DMS153 treated with DMSO at 0.1 percent for 48 hours (cell line): ENCODE measurements around the gene HOMER3.
"Not testable (repeated sequence)": the region's sequence is repeated elsewhere in the genome, so short reads cannot be mapped to it uniquely, and the experiment has no call there.

Source experiments
- DNase-seq: peaks from one replicate; lab custom pipeline; 2025; ENCODE audit not compliant: unreplicated experiment; lab: John Stamatoyannopoulos, UW

Gene HOMER3

DNA sequence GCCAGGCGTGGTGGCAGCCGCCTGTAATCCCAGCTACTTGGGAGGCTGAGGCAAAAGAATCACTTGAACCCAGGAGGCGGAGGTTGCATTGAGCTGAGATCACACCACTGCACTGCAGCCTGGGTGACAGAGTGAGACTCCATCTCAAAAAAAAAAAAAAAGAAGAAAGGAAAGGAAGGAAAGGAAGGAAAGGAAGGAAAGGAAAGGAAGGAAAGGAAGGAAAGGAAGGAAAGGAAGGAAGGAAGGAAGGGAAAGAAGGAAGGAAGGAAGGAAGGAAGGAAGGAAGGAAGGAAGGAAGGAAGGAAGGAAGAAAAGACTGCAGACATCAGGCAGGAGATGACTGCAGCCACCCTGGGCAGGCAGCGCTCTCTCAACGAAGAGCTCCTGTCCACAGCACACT, 38.5 kb downstream of the HOMER3 start:
- not testable (repeated sequence) for DNase-seq

DNA sequence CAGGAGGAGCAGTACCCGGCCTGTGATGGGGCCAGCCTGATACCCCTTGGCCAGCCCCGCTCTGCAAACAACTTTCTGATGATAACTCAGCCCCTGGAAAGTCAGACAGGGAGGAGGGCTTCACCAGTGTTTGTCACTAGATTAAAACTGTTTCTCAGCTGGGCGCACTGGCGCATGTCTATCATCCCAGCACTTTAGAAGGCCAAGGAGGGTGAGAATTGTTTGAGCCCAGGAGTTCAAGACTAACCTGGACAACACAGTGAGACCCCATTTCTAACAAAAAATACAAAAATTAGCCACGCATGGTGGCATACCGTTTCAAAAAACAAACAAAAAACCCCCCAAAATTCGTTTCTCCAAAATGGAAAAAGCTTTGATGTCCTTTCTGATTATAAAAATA, 39.5 kb downstream of the HOMER3 start:
- no peak for DNase-seq

DNA sequence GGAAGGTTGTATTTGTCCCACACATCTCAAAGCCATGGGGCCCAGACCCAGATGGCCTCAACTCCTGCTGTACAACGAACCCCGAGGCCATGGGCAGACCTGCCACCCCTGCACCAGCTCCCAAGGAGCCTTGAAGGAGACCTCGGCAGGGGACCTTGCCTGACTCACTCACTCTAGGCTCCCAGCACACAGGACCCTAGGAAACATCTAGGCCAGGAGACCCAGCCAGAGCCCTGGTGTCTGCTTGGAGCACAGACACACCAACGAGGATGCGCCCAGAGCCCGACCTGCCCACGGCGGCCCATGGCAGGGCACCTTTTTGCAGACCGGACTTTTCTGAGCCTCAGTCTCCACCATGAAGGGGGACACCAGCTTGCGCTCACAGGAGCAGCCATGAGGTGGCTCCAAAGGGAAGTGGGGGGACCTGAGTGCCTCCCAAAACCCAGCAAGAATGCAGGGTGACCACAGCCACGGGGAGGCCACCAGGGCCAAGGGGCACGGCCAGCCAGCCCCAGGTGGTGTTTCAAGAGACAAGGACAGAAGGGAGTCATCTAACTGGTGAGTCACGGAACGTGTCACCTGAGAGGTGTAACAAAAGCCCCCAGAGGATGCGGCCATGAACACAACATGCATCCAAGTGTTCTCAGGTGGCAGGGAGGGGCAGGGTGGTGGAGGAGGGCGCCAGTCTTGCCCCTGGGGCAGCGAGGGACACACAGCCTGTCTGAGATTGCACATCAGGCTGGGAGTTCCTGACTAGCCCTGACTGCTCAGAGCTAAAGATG, 40.1 kb downstream of the HOMER3 start:
- DNase-seq = no peak

DNA sequence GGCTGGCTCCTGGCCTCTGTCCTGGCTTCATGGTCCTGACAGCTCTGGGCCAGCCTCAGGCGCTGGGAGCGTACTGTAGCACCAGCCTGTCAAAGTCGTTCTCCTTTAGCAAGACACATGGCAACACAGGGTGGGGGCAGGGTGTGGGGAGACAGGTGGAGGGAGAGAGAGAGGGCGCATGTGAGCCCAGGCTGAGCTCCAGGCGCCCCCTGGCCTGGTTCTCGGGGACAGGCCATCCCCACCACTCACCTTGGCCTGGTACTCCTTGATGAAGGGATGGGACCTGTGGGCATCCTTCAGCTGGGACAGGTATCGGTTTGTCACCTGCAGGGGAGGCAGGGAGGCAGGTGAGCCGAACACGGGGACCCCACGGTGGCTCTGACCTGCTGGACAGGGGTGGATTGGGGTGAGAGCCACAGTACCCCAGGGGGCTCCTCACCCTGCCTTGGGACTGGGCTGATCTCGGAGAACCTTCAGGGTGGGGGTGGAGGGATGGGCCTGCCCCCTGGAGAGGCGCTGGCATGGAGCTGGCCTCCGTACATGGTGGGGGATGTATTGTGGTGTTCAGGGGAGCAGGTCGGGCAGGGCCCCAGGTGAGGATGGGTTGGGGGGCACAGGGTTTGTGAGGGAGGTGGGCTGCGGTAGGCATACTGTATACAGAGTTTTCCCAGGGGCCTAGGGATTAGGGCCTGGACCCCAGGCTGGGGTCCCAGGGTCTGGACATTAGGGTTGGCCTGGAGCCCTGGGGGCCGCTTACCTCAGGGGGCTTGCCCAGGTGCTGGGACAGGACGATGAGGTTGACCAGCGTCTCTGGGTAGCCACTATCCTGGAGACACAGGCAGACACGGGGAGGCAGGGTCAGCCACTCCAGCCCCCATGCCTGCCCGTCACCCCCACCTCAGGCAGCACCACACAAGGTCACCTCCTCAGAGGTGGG, 41.1 kb downstream of the HOMER3 start:
- no peak for DNase-seq

DNA sequence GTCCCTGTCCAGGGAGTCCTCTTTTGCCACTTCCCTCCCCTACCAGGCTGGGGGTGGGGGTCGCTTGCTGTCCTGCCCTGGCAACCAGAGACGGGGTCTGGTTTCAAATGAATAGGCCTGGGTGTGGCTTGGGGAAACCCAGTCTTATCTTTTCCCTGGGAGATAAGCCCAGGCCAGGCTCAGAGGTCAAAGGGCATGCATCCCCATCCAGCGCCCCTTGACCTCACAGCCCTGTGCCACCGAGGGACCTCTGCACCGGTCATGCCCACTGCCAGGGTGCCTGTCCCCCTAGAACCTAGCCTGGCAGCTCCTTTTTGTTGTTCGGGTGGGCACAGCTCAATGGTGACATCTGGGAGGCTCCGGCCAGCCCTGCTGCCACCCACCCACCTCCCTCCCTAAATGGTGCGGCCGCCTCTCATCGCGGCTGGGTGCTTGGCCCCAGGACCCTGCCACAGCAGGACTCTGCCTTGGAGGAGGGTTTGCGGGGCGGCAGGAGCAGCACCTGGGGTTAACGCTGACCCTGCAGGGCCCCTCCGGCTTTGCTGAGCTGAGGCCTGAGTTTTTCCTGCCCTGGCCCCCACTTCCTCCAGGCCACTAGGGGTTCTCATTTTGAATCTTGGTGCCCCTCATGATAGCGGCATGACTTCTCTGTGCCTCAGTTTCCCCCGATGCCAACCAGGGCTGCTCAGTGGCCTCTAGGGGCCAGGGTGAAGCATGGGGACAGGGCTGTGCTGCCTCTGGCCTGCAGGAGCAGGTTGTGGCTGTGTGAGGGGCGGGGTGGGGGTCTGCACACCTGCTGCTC, 42.2 kb downstream of the HOMER3 start:
- no peak for DNase-seq

DNA sequence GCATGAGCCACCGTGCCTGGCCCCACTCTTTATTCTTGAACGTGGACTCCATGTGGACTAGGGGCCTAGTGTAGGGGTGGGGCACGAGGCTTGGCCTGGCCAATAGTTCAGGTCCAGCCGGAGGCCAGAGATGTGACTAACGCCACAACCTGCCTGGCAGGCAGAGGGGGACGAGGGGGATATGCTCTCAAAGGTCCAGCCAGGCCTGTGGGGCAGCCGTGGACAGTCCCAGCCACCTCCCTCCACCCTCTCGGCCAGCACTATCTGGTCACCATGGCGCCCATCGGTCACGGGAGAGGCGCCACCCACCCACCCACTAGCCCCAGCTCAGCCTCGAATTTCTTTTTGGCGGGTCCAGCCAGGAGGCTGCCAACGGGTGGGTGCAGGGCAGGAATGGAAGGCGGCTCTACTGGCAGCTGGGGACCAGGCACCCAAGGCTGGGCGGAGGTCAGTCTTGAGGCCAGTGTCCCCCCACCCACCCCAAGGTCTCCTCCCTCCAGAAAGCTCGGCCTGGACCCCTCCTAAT, 42.9 kb downstream of the HOMER3 start:
- DNase-seq = no peak

DNA sequence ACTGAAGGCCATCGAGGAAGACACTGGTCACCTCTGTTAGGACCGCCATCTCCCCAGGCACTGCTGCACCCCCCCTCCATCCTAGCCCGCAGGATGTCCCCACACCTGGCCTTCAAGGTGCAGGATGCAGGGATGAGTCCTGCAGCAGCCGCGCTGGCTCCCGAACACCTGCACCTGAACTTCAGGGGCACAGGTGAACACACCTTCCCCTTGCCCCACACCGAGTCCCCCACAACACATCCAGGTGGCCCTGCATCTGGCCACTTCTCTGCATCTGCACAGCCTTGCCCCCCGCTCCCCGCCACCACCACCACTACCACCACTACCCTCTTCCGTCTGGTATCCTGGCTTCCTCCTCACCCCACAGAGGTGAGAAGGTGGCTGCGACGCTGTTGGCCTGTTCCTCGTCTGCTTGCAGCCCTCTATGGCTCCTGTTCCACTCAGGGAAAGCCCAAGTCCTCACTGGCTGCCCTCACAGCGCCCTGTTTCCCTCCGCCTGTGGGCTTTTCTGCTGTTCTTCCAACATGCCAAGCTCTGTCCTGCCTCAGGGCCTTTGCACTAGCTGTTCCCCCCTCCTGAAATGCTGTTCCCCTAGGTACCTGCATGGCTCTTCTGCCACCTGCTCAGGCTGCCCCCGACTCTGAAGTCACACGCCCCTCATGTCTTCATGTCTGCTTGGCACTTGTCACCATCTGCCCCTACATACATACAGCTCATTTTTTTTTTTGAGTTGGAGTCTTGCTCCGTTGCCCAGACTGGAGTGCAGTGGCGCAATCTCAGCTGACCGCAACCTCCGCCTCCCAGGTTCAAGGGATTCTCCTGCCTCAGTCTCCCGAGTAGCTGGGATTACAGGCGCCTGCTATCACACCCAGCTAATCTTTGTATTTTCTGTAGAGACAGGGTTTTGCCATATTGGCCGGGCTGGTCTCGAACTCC, 43.7 kb downstream of the HOMER3 start:
- no peak for DNase-seq

DNA sequence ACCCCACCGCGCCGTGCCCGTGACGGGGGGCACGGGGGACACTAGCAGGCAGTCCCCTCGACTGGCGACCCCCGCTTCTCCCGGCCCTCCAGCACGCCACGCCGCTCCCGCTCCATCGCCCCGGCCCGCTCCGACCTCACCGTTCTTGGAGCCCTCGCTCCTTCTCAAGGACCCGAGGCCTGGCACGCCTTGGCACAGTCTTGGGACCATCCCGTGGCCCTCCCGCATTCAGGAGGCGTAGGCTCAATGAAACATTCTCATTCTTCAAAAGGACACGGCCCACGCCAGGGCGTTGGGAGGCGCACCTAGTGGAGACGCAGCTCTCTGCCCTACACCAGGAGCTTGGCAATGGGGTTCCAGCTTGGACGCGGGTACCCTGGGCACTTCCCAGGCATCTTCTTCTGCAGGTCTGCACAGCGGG, 44.6 kb downstream of the HOMER3 start:
- DNase-seq = no peak

DNA sequence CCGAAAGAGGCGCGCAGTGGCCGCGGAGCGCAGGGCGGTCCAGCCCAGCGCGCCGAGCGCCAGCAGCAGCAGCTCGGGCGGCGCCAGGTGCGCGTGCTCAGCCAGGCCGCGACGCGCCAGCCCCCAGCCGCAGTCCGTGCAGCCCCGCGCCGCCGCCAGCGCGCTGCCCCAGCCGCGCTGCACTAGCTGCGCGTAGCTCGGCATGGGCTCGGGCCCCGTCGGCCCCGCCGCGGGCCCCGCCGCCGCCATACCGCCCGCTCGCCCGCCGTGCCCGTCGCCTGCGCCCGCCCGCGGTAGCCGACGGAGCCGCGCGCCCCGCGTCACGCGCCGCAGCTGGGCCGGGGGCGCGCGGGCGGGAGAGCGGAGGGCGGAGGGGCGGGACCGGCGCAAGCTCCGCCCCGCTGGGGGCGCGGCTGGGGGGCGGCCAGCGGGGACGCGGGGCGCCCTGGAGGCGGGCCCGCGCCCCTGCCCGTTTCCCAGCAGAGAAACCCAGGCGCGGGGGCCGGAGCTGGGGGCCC, 45.1 kb downstream of the HOMER3 start, which contains the start of gene CERS1:
Gene CERS1, minus strand, starts transcription at position 335 of the 518 bp plus-strand sequence. Its CDS starts 86 bp downstream, at position 249.
- no peak for DNase-seq

DNA sequence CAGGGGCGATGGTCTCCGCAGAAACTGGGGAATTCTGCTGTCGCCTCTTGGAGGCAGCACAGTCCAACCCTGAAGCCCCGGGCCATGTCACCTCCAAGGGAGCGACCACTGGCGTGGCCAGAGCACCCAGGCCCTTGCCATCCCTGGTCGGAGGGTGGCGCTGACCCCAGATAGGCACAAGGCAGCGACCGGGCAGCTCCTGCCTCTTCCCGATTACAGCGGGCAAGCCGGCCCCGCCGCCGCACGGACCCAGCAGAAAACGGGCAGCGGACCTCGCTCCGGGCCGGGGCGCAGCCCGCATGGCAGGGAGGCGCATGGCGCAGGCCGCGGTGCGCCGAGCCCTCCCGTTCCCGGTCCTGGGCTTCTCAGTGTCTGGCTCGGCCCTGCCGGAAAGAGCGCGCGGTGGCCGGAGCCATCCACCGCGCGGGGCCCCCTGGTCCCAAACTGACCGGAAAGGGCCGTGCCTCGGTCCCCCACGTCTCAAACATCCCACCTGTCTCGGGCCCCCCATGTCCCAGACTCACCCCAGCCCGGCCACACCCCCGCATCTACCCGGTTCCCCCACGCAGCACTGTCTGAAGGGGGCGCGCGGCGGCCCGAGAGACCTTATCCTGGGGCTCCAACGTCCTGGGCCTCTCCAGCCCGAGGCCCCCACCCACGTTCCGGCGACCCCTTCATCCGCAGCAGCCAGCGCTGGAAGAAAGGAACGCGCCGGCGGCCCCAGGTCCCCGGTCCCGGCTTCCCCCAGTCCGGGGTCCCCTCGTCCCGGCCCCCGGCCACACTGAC, 45.8 kb downstream of the HOMER3 start:
- no peak for DNase-seq

DNA sequence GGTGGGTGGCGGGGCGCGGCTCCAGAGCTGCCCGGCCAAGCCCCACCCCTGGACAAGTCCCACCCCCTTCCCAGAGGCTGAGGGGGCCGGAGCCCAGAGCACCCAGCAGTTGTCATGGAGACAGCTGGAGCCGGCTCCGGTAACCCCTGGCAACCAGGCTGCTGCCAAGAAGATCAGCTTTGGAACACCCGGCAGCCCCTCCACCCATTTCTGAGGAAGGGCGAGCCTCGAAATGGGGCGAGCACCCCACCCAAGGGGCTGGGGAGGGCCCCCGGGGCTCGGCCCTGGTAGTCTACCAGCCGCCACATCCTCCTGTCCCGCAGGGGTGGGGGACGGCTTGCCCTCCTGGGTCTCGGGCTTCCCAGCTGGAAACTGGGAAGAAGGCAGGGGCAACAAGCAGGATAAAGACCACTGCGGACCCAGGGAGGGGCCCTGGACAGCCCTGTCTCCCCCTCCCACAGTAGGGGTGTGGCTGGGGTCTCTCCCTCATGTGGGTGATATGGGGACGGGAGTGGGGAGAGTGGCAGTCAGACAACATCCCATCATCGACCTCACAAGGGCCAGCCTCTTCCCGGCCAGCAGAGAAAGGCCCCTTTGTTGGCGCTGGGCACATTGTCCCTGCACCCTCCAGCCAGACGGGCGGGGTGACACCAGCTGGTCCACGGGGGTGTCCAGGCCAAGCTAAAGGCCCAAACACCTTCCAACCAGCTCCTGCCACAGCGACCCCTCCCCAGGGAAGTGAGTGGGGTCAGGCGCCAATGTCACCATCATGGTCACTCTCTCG, 46.6 kb downstream of the HOMER3 start:
- DNase-seq = no peak

DNA sequence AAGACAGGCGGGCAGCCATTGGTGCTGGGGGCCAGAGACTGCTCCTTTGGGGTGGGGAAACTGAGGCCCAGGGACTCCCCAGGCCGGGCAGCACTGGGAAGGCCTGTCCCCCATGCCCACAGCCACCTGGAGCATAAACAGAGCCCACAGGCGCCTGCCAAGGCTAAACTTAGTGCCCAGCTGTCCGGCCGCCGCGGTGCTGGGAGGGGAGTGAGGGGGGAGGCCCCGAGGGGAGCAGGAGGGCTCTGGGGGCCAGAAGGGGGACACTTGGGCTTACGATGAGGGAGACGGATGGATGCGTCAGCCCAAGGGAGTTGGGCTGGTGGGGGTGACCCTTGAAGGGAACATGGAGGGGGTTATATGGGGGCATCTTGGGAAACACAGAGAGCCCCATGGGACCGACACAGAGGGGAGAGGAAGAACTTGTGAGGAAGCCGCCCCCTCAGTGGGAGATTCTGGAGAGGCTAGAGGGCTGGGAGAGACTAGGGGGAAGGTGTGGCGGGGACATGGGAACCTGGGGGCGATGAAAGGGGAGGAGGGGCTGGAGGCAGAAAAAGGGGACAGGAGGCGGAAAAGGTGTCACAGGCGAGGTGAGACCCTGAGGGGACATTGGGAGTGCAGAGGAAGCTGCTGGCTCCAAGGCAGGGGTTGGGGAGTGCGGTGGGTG, 47.3 kb downstream of the HOMER3 start:
- DNase-seq = no peak

DNA sequence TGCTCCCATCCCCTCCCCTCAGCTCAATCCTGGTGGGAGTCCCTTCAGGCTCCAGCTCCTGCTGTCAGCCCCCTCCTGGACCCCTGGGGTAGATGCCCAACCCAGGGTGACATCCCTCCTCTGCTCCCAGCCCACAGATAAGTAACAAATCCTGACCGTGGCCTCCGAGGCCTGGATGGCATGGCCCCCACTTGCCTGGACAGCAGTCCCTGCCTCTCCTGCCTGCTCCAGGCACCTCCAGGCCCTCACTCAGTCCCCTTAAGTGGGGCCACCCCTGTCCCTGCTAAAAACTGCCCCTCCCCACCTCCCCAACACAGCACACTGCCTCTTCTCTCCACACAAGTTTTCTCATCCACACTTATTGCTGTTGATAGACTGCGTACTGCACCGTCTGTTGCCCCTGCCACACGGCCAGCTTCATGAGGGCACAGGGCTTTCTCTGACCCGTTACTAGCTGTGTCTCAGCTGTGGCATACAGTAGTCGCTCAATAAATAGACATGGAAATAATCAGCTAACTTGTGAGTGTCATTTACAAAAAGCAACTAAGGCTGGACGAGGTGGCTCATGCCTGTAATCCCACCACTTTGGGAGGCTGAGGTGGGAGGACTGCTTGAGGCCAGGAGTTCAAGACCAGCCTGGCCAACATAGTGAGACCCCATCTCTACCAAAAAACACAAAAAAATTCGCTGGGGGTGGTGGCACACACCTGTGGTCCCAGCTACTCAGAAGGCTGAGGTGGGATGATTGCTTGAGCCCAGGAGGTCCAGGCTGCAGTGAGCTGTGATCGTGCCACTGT, 50.9 kb downstream of the HOMER3 start:
- no peak for DNase-seq

DNA sequence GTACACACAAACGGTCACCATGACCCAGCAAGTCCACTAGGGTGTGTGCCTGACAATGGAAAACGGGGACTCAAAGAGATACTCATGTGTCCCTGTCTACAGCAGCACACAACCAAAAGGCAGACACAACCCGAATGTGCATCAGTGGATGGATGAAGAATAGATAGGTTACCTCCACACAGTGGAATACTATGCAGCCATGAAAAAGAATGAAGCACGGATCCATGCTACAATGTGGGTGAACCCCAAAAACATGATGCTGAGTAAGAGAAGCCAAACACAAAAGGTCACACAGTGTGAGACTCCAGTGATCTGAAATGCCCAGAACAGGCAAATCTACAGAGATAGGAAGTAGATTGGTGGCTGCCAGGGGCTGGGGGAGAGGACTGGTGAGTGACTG, 54.0 kb downstream of the HOMER3 start:
- DNase-seq = no peak

DNA sequence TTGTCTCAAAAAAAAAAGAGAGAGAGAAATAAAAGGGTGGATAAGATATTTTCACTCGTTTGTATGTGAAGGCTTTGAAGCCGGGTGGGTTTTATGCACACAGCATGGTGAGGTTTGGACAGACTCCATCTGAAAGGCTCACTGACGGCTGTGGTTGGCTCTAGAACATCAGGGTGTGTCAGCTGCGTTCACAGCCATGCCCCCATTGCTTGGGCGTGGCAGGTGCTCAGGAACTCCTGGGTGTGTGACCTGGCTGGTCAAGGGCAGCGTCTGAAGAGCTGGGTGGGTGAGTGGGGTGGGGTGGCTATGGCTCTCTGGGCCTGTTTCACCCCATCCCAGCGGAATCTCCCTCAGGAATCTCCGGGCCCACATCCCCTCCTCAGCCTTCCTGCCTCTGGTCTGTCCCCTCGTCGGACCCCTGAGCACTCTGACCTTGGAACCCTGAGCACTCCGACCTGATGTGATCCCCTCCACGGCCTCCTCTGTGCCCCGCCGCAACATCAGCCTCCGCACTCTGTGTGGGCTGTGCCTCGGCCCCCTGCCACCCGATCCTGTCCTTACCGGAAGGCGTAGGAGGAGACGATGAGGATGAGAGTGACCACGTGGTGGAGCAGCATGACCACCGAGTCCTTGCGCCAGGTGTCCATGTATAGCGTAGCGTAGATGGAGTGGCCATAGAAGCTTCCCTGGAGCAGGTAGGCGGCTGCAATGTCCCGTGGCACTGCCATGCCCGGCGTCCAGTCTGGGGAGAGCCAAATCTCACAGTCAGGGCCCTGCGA, 57.3 kb downstream of the HOMER3 start:
- no peak for DNase-seq

DNA sequence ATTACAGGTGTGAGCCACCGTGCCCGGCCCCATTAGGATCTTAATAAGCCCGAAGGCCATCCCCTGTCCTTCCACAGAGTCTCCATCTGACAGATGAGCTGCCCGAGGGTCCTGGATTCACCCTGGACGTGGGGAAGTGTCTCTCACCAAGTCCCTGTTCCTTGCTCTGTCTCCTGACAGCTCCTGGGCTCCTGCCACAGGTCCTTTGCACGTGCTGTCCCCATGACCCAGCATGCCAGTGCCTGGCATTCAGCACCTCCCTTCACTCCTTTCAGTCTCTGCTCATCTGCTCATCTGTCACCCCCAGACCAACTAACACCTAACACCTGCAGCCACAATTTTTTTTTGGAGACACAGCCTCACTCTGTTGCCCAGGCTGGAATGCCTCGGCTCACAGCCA, 59.5 kb downstream of the HOMER3 start:
- DNase-seq = no peak
